Right atrium auricular region (tissue), 2 donors: ENCODE results near the gene SMAD9. TPM values are rescaled to one million over a fixed set of nuclear protein-coding genes. Genes with fewer than 3 reads are reported as not detected.

Experiments
- DNase-seq: peaks from one replicate; pipeline ENCODE4 v3.0.0-alpha.2; 2019; ENCODE audit warnings: low spot score
- H3K27ac ChIP-seq, 2 donors: fragments of 200-600 bp; sonication (generic); 1 replicate in 1 of 2; 2 replicates in 1 of 2; pipeline ENCODE4 v1.5.1; 2016 to 2019
- H3K27me3 ChIP-seq, 2 donors: fragments of 200-600 bp; sonication (generic); one replicate each; pipeline versions ENCODE4 v1.5.1 to v1.6.0; 2017 to 2019
- H3K36me3 ChIP-seq: fragments of 200-600 bp; sonication (generic); one replicate; pipeline ENCODE4 v1.5.1; 2016
- H3K4me1 ChIP-seq, 2 donors: fragments of 200-600 bp; sonication (generic); one replicate each; pipeline versions ENCODE4 v1.5.1 to v1.6.0; 2017 to 2019
- H3K4me3 ChIP-seq, 2 donors: fragments of 200-600 bp; sonication (generic); 1 replicate in 1 of 2; 2 replicates in 1 of 2; pipeline ENCODE4 v1.5.1; 2017 to 2019; ENCODE audit warnings: mild to moderate bottlenecking in 1 of 2, moderate library complexity in 1 of 2
- H3K9me3 ChIP-seq, 2 donors: fragments of 200-600 bp; sonication (generic); one replicate each; pipeline ENCODE4 v1.5.1; 2019
- total RNA-seq, 2 donors: library from RNA; depleted of rRNA; stranded (reverse); fragments of >200 nt; gene quantifications; one replicate each; pipeline ENCODE4 v1.1.0, GENCODE V29; 2016
- TF ChIP-seq, protein P1 (sequence below), 2 donors: fragments of 200-600 bp; sonication (generic); IDR thresholded peaks; one replicate each; pipeline ENCODE4 v1.5.1; 2019; ENCODE audit warnings: antibody characterized with exemption in 2 of 2

SMAD9 gene
- total RNA-seq, 2 donors from 2014 or later = 3.2 to 15.6 TPM

DNA sequence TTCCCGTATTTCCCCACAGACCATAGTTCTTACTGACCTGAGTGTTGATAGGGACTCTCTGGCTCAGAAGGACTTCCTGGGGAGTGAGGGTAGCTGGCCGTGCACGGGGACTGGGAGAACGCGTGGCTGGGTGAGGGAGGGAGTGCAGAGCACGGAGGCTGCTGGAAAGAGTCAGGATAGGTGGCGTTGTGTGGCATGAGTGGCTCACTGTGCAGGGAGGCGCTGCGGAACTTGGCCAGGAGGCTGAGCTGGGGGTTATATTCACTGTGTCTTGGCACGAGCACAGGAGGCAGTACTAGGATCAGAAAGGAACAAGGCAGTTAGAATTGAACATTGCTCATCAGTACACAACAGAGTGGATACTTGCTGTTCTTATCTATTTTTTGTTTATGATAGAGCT lies 47.4 kb downstream of the SMAD9 start:
- Histone ChIP-seq H3K27me3 (no peaks in the 10 kb centered on the region), H3K9me3 (no peaks in the 10 kb centered on the region), H3K4me1 (no peaks in the 10 kb centered on the region), H3K27ac (no peak overlapping the region), H3K36me3 (peaks cover 14% of the 10 kb centered on the region), H3K4me3 (no peak overlapping the region)
- no peak for DNase-seq
- TF ChIP-seq, protein P1, sequence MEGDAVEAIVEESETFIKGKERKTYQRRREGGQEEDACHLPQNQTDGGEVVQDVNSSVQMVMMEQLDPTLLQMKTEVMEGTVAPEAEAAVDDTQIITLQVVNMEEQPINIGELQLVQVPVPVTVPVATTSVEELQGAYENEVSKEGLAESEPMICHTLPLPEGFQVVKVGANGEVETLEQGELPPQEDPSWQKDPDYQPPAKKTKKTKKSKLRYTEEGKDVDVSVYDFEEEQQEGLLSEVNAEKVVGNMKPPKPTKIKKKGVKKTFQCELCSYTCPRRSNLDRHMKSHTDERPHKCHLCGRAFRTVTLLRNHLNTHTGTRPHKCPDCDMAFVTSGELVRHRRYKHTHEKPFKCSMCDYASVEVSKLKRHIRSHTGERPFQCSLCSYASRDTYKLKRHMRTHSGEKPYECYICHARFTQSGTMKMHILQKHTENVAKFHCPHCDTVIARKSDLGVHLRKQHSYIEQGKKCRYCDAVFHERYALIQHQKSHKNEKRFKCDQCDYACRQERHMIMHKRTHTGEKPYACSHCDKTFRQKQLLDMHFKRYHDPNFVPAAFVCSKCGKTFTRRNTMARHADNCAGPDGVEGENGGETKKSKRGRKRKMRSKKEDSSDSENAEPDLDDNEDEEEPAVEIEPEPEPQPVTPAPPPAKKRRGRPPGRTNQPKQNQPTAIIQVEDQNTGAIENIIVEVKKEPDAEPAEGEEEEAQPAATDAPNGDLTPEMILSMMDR (IDR thresholded peaks at IDR 0.05) = no peak

DNA sequence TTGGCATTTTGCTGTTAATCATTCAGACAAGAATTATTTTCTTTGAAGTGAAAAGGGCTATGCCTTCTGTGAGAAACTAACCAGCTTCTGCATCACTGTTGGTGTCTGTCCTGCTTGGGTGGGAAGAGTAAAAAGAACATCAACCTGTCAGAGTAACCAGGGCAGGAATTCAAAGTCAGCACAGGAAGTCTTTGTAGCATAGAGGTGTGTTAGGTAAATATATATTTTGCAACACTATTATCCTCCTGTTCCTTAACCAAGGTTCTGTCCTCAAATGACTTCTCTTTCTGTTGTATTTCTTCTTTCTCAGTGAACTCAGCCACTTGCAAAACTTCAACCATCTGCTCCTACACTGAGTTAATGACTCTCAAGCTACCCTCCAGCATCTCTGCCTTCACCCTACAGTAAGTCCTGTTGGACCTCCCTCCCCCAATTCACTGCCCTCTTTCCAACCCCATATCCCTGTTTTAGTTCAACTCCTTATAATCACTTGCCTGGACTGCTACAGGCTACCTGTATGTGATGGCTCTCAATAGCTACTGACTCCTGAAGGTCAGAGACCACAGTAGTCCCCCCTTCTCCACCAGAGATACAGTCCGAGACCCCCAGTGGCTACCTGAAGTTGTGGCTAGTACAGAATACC lies 49.9 kb downstream of the SMAD9 start:
- TF ChIP-seq, protein P1 (IDR thresholded peaks at IDR 0.05) = no peak
- Histone ChIP-seq H3K9me3 (no peaks in the 10 kb centered on the region), H3K36me3 (peaks cover 16% of the 10 kb centered on the region), H3K27ac (no peak overlapping the region), H3K4me3 (no peak overlapping the region), H3K4me1 (no peaks in the 10 kb centered on the region), H3K27me3 (no peaks in the 10 kb centered on the region)
- DNase-seq = no peak

DNA sequence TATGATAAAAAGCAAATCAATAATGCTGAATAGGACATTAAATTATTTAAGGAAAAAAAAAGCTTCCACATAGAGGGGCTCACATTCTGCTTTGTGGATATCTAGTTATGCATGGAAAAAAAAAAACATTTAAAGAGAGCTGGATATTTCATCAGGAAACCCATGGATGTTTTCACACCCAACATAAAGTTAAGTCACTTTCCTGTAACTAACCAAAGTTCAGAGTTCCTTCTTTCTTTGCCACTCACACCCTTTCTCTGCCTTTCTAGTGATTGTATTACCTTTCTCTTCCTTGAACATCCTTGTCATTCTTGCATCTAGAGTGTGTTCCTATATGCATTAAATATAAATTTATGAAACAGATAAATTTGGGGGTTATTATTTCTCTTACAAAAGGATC lies 53.8 kb downstream of the SMAD9 start:
- Histone ChIP-seq H3K4me1 (no peaks in the 10 kb centered on the region), H3K4me3 (no peak overlapping the region), H3K9me3 (no peaks in the 10 kb centered on the region), H3K27ac (no peak overlapping the region), H3K27me3 (no peaks in the 10 kb centered on the region), H3K36me3 (peaks cover 4% of the 10 kb centered on the region)
- TF ChIP-seq, protein P1 (IDR thresholded peaks at IDR 0.05) = no peak
- no peak for DNase-seq

DNA sequence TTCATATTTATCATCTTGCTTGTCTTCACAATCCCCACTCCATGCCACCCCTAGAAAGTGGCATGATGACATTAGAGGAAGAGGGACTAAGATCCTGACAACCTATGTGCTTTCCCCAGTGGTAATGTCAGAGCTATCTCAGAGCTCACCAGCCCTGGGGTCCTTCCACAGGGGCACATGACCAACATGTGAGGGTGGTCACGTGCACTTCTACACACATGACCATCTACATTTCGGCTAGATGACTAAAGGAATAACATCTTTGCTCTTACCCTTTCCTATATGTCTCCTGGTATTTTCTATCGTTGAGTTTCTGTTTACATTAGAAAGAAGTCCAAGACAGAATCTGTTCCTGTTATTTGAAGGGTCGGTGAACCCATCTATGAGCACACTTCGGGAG lies 54.8 kb downstream of the SMAD9 start:
- H3K4me3 ChIP-seq = no peak overlapping the region
- no peaks in the 10 kb centered on the region for H3K9me3 ChIP-seq
- no peaks in the 10 kb centered on the region for H3K27me3 ChIP-seq
- H3K27ac ChIP-seq = no peak overlapping the region
- no peaks in the 10 kb centered on the region for H3K4me1 ChIP-seq
- TF ChIP-seq, protein P1 (IDR thresholded peaks at IDR 0.05) = no peak
- H3K36me3 ChIP-seq = peaks cover 4% of the 10 kb centered on the region
- DNase-seq = no peak

DNA sequence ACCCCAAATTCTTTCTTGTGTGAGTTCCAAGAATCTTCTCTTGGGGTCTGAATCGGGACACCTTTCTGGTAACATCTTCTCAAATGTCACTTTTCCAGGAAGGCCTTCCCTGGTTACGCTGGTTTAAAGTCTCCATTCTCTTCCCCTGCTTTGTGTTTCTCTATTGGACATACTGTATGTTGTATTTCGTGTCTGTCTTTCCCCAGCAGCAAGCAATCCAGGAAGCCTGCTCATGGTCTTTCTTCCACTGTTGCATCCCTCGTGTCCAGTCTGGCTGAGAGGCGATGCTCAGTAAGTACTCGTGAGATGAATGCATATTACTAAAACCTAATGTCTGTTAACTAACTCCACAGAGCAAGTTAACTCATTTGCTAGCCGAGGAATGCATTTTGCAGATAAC lies 57.3 kb downstream of the SMAD9 start:
- Histone ChIP-seq H3K27ac (no peak overlapping the region), H3K9me3 (no peaks in the 10 kb centered on the region), H3K27me3 (no peaks in the 10 kb centered on the region), H3K4me1 (no peaks in the 10 kb centered on the region), H3K4me3 (no peak overlapping the region), H3K36me3 (peaks cover 4% of the 10 kb centered on the region)
- TF ChIP-seq, protein P1 (IDR thresholded peaks at IDR 0.05) = no peak
- no peak for DNase-seq
